Fibroblast of the aortic adventitia (primary cell): ENCODE results near the gene MANEAL. TPM values are rescaled to one million over a fixed set of nuclear protein-coding genes. Genes with fewer than 3 reads are reported as not detected.

Experiments
- DNase-seq: peaks from one replicate; pipeline ENCODE4 v3.0.0-alpha.2; 2010; ENCODE audit warnings: low read depth
- H3K4me3 ChIP-seq: 2 replicates; pipeline ENCODE4 v1.5.1; 2011; ENCODE audit warnings: low read depth, mild to moderate bottlenecking, control low read depth, low read length, moderate library complexity
- CTCF ChIP-seq: IDR thresholded peaks from 2 replicates; pipeline ENCODE4 v1.5.1; 2011; ENCODE audit warnings: mild to moderate bottlenecking, low read length, control low read depth, inconsistent platforms; ENCODE audit not compliant: insufficient read depth
- total RNA-seq: library from RNA; depleted of rRNA; stranded (reverse); fragments of >200 nt; gene quantifications from 2 replicates; pipeline ENCODE4 v1.2.3, GENCODE V29; 2012; ENCODE audit warnings: low replicate concordance

Gene MANEAL
- total RNA-seq, 1 donor, result 0.99 TPM

DNA sequence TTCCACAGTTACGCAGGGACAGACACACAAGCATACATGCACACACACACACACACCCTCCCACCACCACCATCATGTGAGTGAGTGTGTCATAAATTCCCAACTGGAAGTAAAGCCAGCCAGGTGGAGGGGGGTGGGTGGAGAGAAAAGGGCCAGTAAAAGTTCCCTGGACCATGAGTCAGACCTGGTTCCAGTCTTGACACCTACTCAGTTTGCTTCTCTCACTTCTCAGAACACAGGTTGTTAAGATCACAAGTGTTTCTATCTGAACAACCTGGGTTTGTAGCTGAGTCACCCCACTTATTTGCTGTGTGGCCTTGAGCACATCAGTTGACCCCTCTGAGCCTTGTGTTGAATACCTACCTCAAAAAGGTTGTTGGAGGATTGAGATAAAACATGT lies 38.4 kb upstream of the MANEAL start:
- DNase-seq, result no peak

GRCh38 chr1:37755951-37756560 lies 37.6 kb upstream of the MANEAL start:
- DNase-seq, result no peak
- no peak for TF ChIP-seq CTCF
- no peak overlapping the region for H3K4me3 ChIP-seq

More for the DNA sequence above, 38.4 kb upstream of the MANEAL start:
- H3K4me3 ChIP-seq, result no peak overlapping the region
- TF ChIP-seq CTCF, result no peak

DNA sequence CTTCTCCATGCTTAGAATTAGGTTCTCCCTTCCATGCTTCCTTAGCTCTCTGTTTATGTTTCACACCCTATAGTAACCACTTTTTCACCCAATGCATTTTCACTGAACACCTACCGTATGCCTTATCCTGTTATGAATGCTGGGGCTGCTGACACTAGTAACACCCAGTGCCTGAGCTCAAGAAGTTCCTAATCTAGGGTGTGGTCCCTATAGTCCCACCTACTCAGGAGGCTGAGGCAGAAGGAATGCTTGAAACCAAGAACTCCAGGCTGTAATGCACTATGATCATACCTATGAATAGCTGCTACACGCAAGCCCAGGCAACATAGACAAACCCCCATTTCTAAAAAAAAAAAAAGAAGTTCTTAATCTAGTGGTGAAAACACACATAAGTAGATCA lies 34.2 kb upstream of the MANEAL start:
- no peak overlapping the region for H3K4me3 ChIP-seq
- TF ChIP-seq CTCF, result no peak
- no peak for DNase-seq

DNA sequence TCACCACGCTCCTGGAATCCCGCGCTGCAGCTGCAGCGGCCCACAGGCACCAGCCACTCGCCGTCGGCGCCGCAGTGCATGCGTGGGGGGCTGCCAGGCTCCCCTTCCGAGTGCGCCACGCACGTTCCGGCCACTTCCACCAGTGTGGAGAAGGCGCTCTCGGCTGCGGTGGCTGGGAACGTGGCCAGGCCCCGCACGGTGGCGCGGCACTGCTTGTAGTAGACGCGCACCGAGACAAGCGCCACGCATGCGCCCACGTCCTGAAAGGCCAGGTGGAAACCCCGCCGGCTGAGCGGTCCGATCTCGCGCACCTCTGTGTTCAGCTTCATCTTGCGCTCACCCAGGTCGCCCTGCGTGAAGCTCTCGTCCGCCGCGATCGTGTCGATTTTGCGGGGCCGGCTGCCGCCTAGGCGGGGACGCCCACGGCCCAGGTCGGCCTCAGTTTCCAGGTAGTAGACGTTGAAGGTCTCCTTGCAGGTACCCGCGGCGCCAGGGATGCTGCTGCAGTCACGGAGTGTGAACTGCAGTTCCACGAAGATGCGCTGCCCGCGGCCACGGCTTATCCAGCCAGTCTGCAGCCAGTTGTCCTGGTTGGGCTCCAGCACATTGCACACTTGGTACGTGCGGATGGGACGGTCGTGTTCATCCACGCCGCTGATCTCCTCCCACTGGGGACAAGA lies 32.1 kb upstream of the MANEAL start:
- no peak overlapping the region for H3K4me3 ChIP-seq
- DNase-seq, result no peak
- no peak for TF ChIP-seq CTCF

- H3K4me3 ChIP-seq, result no peak overlapping the region
- no peak for DNase-seq
- TF ChIP-seq CTCF, result no peak
Observed at GRCh38 chr1:37762516-37762915, 31.1 kb upstream of the MANEAL start.

- H3K4me3 ChIP-seq, result no peak overlapping the region
- DNase-seq, result no peak
- no peak for TF ChIP-seq CTCF
Observed at GRCh38 chr1:37763791-37764413, 29.7 kb upstream of the MANEAL start.
